Astrocyte (in vitro differentiated cells and primary cell): Measurements from ENCODE around the gene HOXD4. TPM values are rescaled to one million over a fixed set of nuclear protein-coding genes. Genes with fewer than 3 reads are reported as not detected.

Experiments used
- DNase-seq: peaks from one replicate; pipeline ENCODE4 v3.0.0-alpha.2; 2010; ENCODE audit warnings: low read depth
- FAIRE-seq: peaks from 2 replicates; lab custom pipeline; 2011; peaks lifted over from hg19 to GRCh38; lab: Jason Lieb, UNC
- H2AFZ ChIP-seq: 2 replicates; pipeline ENCODE4 v1.6.0; 2012; ENCODE audit warnings: low read depth, low read length, inconsistent platforms
- H3K27ac ChIP-seq: 2 replicates; pipeline ENCODE4 v1.5.1; 2011; ENCODE audit warnings: low read depth, low read length, inconsistent platforms
- H3K27me3 ChIP-seq: 2 replicates; pipeline ENCODE4 v1.6.0; 2011; ENCODE audit warnings: low read length, inconsistent platforms; ENCODE audit not compliant: insufficient read depth
- H3K36me3 ChIP-seq: 2 replicates; pipeline ENCODE4 v1.5.1; 2011; ENCODE audit warnings: low read length, inconsistent platforms; ENCODE audit not compliant: insufficient read depth
- H3K4me1 ChIP-seq: 2 replicates; pipeline ENCODE4 v1.5.1; 2011; ENCODE audit warnings: low read length, inconsistent platforms; ENCODE audit not compliant: insufficient read depth
- H3K4me2 ChIP-seq: 2 replicates; pipeline ENCODE4 v1.6.0; 2012; ENCODE audit warnings: low read length, inconsistent platforms
- H3K4me3 ChIP-seq: 2 replicates; pipeline ENCODE4 v1.5.1; 2011; ENCODE audit warnings: low read depth, mild to moderate bottlenecking, low read length, inconsistent platforms; ENCODE audit not compliant: insufficient read depth
- H3K79me2 ChIP-seq: 2 replicates; pipeline ENCODE4 v1.6.0; 2012; ENCODE audit warnings: mild to moderate bottlenecking, low read length, inconsistent platforms; ENCODE audit not compliant: insufficient read depth
- H3K9ac ChIP-seq: 2 replicates; pipeline ENCODE4 v1.6.0; 2012; ENCODE audit warnings: mild to moderate bottlenecking, low read length, inconsistent platforms
- H3K9me3 ChIP-seq: 2 replicates; pipeline ENCODE4 v1.5.1; 2012; ENCODE audit warnings: low read depth, mild to moderate bottlenecking, low read length, inconsistent platforms; ENCODE audit not compliant: insufficient read depth
- H4K20me1 ChIP-seq: 2 replicates; pipeline ENCODE4 v1.6.0; 2012; ENCODE audit warnings: low read length, inconsistent platforms; ENCODE audit not compliant: insufficient read depth
- H3K27ac Mint-ChIP-seq: one replicate; pipeline ENCODE4 v1.8.0; 2021; ENCODE audit warnings: mild to moderate bottlenecking, mixed read lengths; ENCODE audit not compliant: unreplicated experiment
- H3K27me3 Mint-ChIP-seq: one replicate; pipeline ENCODE4 v1.8.0; 2021; ENCODE audit warnings: low read depth, mixed read lengths; ENCODE audit not compliant: unreplicated experiment
- H3K36me3 Mint-ChIP-seq: one replicate; pipeline ENCODE4 v1.8.0; 2021; ENCODE audit warnings: low read depth, mixed read lengths; ENCODE audit not compliant: unreplicated experiment
- H3K4me1 Mint-ChIP-seq: one replicate; pipeline ENCODE4 v1.8.0; 2021; ENCODE audit warnings: low read depth, mixed read lengths; ENCODE audit not compliant: unreplicated experiment
- H3K4me3 Mint-ChIP-seq: one replicate; pipeline ENCODE4 v1.8.0; 2021; ENCODE audit warnings: mild to moderate bottlenecking, moderate library complexity, mixed read lengths; ENCODE audit not compliant: unreplicated experiment
- H3K9me3 Mint-ChIP-seq: one replicate; pipeline ENCODE4 v1.8.0; 2021; ENCODE audit warnings: mild to moderate bottlenecking, mixed read lengths; ENCODE audit not compliant: unreplicated experiment
- EZH2 ChIP-seq: IDR thresholded peaks from 2 replicates; pipeline ENCODE4 v1.6.1; 2012; ENCODE audit warnings: mild to moderate bottlenecking, low read length, inconsistent platforms; ENCODE audit not compliant: insufficient read depth
- total RNA-seq: library from RNA; stranded (reverse); gene quantifications from 2 replicates; pipeline ENCODE4 v1.2.1, GENCODE V29; 2021
- TF ChIP-seq, protein P1 (sequence below): IDR thresholded peaks from 2 replicates; pipeline ENCODE4 v1.5.1; 2011; ENCODE audit warnings: low read depth, mild to moderate bottlenecking, inconsistent platforms, low read length, moderate library complexity; ENCODE audit not compliant: insufficient read depth

The HOXD4 gene
- total RNA-seq, 1 donor from 2014 or later = not detected

DNA sequence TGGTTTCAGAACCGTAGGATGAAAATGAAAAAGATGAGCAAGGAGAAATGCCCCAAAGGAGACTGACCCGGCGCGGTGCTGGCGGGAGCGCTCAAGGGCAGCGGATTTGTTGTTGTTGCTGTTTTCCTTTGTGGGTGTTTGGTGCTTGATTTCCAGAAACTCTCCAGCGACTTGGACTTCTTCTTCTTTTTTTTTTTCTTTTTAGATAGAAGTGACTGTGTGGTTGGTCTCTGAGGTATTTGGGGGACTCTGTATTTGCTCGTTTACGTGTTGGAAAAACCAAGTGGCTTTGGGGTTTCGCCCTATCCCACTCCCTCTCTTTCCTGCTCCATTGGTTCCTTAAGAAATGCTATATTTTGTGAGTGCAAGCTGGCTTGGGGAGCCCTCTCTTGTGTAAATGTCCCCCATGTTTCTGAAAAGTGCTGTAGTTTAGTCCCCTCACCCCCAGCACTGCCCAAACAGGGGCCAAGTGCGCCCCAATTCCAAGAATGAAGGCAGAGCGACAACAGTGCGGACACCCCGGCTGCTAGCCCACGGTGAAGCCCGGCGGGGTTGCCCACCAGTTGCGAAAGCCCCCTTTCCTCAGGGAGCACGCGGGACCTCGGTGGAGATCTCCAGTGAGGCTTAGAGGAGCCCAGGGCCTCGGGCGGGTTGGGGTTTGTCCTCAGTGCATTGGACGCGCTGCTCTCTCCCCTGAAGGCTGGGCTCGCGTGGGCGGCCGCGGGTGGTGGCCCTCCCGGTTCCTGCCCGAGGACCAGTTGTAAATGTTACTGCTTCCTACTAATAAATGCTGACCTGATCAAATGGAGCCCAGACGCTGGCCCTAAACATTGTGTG lies 27.0 kb upstream of the HOXD4 start:
- no peak for FAIRE-seq
- H3K27me3 Mint-ChIP-seq = peaks cover 75% of the 10 kb centered on the region
- H3K27ac ChIP-seq = no peak overlapping the region

DNA sequence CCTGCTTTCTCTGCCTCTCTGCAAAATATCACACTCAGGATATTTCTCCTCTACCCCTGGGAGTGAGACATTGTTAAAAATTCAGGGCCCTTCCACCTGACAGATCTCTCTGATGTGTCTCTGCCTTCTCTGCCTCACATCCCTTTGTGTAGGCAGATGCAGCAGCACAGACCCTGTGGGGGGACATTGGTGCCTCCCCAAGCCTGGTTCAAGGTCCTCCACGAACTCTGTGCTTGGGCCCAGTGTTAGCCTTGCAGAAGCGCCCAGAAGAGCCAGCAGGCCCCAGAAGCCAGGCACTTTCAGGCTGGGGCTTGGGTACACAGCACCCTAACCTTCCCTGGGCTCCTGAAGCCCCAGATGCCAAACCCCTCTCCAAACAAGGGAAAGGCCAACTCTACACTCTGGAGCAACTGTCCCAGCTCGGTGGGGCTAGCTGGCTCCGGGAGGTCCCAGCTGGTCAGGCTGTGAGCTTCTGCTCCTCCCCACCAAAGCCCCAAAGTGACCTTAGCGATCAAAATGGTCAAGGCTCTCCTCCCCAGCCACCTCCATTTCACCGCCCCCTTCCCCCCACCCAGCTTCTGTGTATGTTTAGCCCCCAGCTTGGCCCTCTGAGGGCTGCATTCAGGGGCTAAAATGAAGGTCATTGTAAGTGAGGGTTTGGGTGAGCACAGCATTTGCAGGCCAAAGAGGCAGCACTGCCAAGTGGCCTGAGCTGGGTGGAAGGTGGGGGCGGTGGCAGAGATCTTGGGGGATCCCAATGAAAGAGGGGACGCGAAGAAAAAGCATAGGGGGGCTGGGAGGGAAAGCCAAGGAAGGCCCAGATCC lies 26.2 kb upstream of the HOXD4 start:
- peaks cover 69% of the 10 kb centered on the region for H3K27me3 Mint-ChIP-seq
- Histone ChIP-seq H3K27ac (no peak overlapping the region), H3K36me3 (no peaks in the 10 kb centered on the region), H3K4me1 (peaks cover 8% of the 10 kb centered on the region), H3K4me3 (no peak overlapping the region), H3K9me3 (peaks cover 3% of the 10 kb centered on the region), H2AFZ (no peak overlapping the region), H3K9ac (no peak overlapping the region), H4K20me1 (no peaks in the 10 kb centered on the region), H3K27me3 (peaks cover 93% of the 10 kb centered on the region), H3K79me2 (no peaks in the 10 kb centered on the region), H3K4me2 (no peak overlapping the region)
- FAIRE-seq (no peak), DNase-seq (no peak)
- no peak overlapping the region for H3K27ac Mint-ChIP-seq
- peaks cover 3% of the 10 kb centered on the region for H3K4me1 Mint-ChIP-seq
- peaks cover 19% of the 10 kb centered on the region for H3K9me3 Mint-ChIP-seq
- H3K4me3 Mint-ChIP-seq = no peak overlapping the region
- peak; percentile 8 for TF ChIP-seq EZH2
- TF ChIP-seq, protein P1, sequence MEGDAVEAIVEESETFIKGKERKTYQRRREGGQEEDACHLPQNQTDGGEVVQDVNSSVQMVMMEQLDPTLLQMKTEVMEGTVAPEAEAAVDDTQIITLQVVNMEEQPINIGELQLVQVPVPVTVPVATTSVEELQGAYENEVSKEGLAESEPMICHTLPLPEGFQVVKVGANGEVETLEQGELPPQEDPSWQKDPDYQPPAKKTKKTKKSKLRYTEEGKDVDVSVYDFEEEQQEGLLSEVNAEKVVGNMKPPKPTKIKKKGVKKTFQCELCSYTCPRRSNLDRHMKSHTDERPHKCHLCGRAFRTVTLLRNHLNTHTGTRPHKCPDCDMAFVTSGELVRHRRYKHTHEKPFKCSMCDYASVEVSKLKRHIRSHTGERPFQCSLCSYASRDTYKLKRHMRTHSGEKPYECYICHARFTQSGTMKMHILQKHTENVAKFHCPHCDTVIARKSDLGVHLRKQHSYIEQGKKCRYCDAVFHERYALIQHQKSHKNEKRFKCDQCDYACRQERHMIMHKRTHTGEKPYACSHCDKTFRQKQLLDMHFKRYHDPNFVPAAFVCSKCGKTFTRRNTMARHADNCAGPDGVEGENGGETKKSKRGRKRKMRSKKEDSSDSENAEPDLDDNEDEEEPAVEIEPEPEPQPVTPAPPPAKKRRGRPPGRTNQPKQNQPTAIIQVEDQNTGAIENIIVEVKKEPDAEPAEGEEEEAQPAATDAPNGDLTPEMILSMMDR = no peak
- no peaks in the 10 kb centered on the region for H3K36me3 Mint-ChIP-seq

More for the DNA sequence above, 27.0 kb upstream of the HOXD4 start:
- Histone ChIP-seq H3K9ac (no peak overlapping the region), H2AFZ (no peak overlapping the region), H4K20me1 (no peaks in the 10 kb centered on the region), H3K4me2 (no peak overlapping the region), H3K9me3 (peaks cover 3% of the 10 kb centered on the region), H3K4me3 (no peak overlapping the region), H3K79me2 (no peaks in the 10 kb centered on the region), H3K27me3 (peaks cover 100% of the 10 kb centered on the region), H3K36me3 (no peaks in the 10 kb centered on the region), H3K4me1 (peaks cover 8% of the 10 kb centered on the region)
- DNase-seq = no peak
- TF ChIP-seq EZH2 = no peak
- TF ChIP-seq, protein P1 = no peak
- no peak overlapping the region for H3K4me3 Mint-ChIP-seq
- H3K9me3 Mint-ChIP-seq = peaks cover 24% of the 10 kb centered on the region
- peaks cover 2% of the 10 kb centered on the region for H3K36me3 Mint-ChIP-seq
- H3K4me1 Mint-ChIP-seq = peaks cover 3% of the 10 kb centered on the region
- H3K27ac Mint-ChIP-seq = peak overlapping the region; percentile 77

DNA sequence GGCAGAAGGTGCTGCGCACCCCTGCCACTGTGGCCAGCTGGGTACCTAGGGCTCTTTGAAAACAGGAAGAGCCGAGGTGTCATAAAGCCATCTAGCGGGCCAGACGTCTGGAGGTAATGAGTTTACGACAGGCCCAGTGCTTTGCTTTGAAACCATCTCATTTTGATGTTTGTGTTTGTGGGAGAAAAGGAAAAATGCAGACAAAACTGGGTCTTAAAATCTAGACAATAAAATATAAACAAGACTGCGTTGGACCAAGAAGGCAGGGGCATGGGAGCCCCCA lies 25.6 kb upstream of the HOXD4 start:
- H3K27ac ChIP-seq = no peak overlapping the region
- no peaks in the 10 kb centered on the region for H3K79me2 ChIP-seq
- Mint-ChIP-seq H3K9me3 (peaks cover 17% of the 10 kb centered on the region), H3K4me3 (no peak overlapping the region), H3K4me1 (peaks cover 3% of the 10 kb centered on the region), H3K36me3 (no peaks in the 10 kb centered on the region), H3K27me3 (peaks cover 65% of the 10 kb centered on the region), H3K27ac (no peak overlapping the region)
- no peak overlapping the region for H3K4me2 ChIP-seq
- no peak for DNase-seq
- TF ChIP-seq, protein P1 = no peak
- no peak overlapping the region for H2AFZ ChIP-seq
- H3K27me3 ChIP-seq = peaks cover 91% of the 10 kb centered on the region
- no peak overlapping the region for H3K9ac ChIP-seq
- H4K20me1 ChIP-seq = no peaks in the 10 kb centered on the region
- no peaks in the 10 kb centered on the region for H3K36me3 ChIP-seq
- no peaks in the 10 kb centered on the region for H3K9me3 ChIP-seq
- no peak for FAIRE-seq
- H3K4me3 ChIP-seq = no peak overlapping the region
- H3K4me1 ChIP-seq = peaks cover 8% of the 10 kb centered on the region
